ENCODE measurements around the gene SLC17A7. TPM values are rescaled to one million over a fixed set of nuclear protein-coding genes. Genes with fewer than 3 reads are reported as not detected.
A peak's percentile ranks its signal among the peaks of the same experiment; 100 is the strongest.

The SLC17A7 gene
- total and polyA plus RNA-seq, 2 of the 13 experiments (the other 11 are each of a cell fraction or from before 2014, with no cell fraction given): 0.32 TPM; not detected in 1

- ATAC-seq: no peak
Observed at GRCh38 chr19:49469828-49470614, 28.7 kb upstream of the SLC17A7 start.

More at GRCh38 chr19:49469828-49470614, 28.7 kb upstream of the SLC17A7 start:
- ChIA-PET POLR2A (no interaction called here), CTCF (ENCODE audit: low intra/inter-chr PET ratio, low total read pairs) (no interaction called here)
- Histone ChIP-seq H3K36me3 (replicated peaks in 1 of 2; ENCODE audit: control insufficient read depth in 1 of 2, insufficient read depth in 2 of 2, low read length in 2 of 2) (peaks cover 1 to 6% of the 10 kb centered on the region in 2 experiments; a peak in 2 of 5 replicates), H3K4me2 (ENCODE audit: low read depth, low read length) (no peak overlapping the region), H3K4me1 (ENCODE audit: insufficient read depth, low read length) (peaks cover 13% of the 10 kb centered on the region), H3K27me3 (ENCODE audit: control insufficient read depth in 1 of 2, insufficient read depth in 2 of 2, low read length in 2 of 2) (no peaks in the 10 kb centered on the region; a peak in 1 of 5 replicates), H2AFZ (ENCODE audit: low read length) (no peak overlapping the region), H3K9me3 (ENCODE audit: low read length) (no peaks in the 10 kb centered on the region), H4K20me1 (ENCODE audit: insufficient read depth, low read length) (no peaks in the 10 kb centered on the region), H3K4me3 (replicated peaks in 1 of 3; ENCODE audit: insufficient read depth in 1 of 3, low read depth in 2 of 3, low read length in 3 of 3) (no peak overlapping the region), H3K9ac (ENCODE audit: insufficient read depth, low read depth, low read length) (no peak overlapping the region), H3K79me2 (ENCODE audit: insufficient read depth, low read length) (no peaks in the 10 kb centered on the region), H3K27ac (ENCODE audit: extremely low read length, insufficient read depth, low read length) (no peak overlapping the region)
- 96% methylated on average over 11 of the region's 25 CpGs for WGBS (ENCODE audit: low lambda C conversion rate)
- intact Hi-C loops (cut with micrococcal nuclease; ENCODE audit: unreplicated experiment): no loop called here
- in situ Hi-C loops (cut with HindIII; ENCODE audit: extremely low pct_ligation_motif_present, low pct_unique_long_range_greater_than_20kb): no loop called here
- no peak for FAIRE-seq
- no peak for TF ChIP-seq ZNF430 (CRISPR knock-in tag; IDR thresholded peaks at IDR 0.05)
- no peak for TF ChIP-seq BCL6 (CRISPR knock-in tag; IDR thresholded peaks at IDR 0.05)
- no peak for TF ChIP-seq CHD2 (IDR thresholded peaks at IDR 0.05; ENCODE audit: low read depth, low read length)
- TF ChIP-seq AGO2 (optimal IDR thresholded peaks at IDR 0.05; ENCODE audit: low read depth, low read length): peak; percentile 33
- TF ChIP-seq CTCF (CRISPR knock-in tag; IDR thresholded peaks at IDR 0.05): peak; percentile 44
- no peak for TF ChIP-seq IRF1 (CRISPR knock-in tag; IDR thresholded peaks at IDR 0.05; ENCODE audit: low read depth)
- TF ChIP-seq STAG1 (CRISPR knock-in tag; IDR thresholded peaks at IDR 0.05): 0 out of 2 replicates have a peak, but pooled peaks have one; percentile 9
- no peak for TF ChIP-seq DNMT1 (CRISPR knock-in tag; IDR thresholded peaks at IDR 0.05)
- no peak for TF ChIP-seq ZNF720 (CRISPR knock-in tag; IDR thresholded peaks at IDR 0.05)
- DNase-seq (ENCODE audit: low spot score): no peak
- BruUV-seq (replicated peaks): no TSS peak
